ENCODE results near the gene GPR37L1.

The GPR37L1 gene

DNA sequence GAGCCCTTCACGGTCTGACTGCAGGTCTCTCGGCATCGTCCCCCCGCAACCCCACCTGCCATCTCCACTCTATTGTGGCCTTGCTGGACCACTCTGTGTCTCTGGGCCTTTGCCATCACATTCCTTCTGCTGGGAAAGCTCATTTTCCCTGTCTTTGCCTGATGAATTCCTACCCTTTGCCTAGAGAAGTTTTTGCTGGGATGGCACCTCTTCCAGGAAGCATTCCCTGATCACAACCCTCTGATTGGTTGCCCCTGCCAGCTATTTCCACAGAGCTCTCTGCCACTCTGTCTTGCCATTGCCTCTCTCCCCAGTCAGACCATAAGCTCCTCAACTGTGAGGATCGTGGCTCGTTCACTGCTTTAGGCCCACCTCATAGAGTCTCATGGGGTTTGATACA lies 28.9 kb upstream of the GPR37L1 start:
- Histone ChIP-seq H3K36me3 (replicated peaks; ENCODE audit: insufficient read depth, low read length) (no peaks in the 10 kb centered on the region), H3K27ac (ENCODE audit: low read length) (no peak overlapping the region), H3K4me3 (ENCODE audit: low read length) (no peak overlapping the region), H3K9me2 (replicated peaks; ENCODE audit: insufficient read depth, low read length) (no peaks in the 10 kb centered on the region), H4K20me1 (ENCODE audit: insufficient read depth, low read length) (no peaks in the 10 kb centered on the region), H3K27me3 (replicated peaks; ENCODE audit: insufficient read depth, low read length) (no peaks in the 10 kb centered on the region), H3F3A (ENCODE audit: insufficient read depth, low read length) (no peaks in the 10 kb centered on the region), H3K9ac (ENCODE audit: low read length) (no peak overlapping the region), H2AFZ (ENCODE audit: low read length) (no peak overlapping the region), H3K4me2 (ENCODE audit: low read depth, low read length) (no peak overlapping the region), H3K79me2 (ENCODE audit: low read length) (no peaks in the 10 kb centered on the region), H3K9me3 (replicated peaks; ENCODE audit: insufficient read depth, low read length) (no peaks in the 10 kb centered on the region), H3K4me1 (ENCODE audit: low read length) (no peaks in the 10 kb centered on the region)
- DNase-seq: no peak
- TF ChIP-seq EZH2 (optimal IDR thresholded peaks at IDR 0.05; ENCODE audit: low read depth, low read length) (no peak), EZH2phosphoT487 (IDR thresholded peaks at IDR 0.05; ENCODE audit: low read length) (no peak)
- TF ChIP-seq, protein P1, sequence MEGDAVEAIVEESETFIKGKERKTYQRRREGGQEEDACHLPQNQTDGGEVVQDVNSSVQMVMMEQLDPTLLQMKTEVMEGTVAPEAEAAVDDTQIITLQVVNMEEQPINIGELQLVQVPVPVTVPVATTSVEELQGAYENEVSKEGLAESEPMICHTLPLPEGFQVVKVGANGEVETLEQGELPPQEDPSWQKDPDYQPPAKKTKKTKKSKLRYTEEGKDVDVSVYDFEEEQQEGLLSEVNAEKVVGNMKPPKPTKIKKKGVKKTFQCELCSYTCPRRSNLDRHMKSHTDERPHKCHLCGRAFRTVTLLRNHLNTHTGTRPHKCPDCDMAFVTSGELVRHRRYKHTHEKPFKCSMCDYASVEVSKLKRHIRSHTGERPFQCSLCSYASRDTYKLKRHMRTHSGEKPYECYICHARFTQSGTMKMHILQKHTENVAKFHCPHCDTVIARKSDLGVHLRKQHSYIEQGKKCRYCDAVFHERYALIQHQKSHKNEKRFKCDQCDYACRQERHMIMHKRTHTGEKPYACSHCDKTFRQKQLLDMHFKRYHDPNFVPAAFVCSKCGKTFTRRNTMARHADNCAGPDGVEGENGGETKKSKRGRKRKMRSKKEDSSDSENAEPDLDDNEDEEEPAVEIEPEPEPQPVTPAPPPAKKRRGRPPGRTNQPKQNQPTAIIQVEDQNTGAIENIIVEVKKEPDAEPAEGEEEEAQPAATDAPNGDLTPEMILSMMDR (IDR thresholded peaks at IDR 0.05; ENCODE audit: low read length): no peak

DNA sequence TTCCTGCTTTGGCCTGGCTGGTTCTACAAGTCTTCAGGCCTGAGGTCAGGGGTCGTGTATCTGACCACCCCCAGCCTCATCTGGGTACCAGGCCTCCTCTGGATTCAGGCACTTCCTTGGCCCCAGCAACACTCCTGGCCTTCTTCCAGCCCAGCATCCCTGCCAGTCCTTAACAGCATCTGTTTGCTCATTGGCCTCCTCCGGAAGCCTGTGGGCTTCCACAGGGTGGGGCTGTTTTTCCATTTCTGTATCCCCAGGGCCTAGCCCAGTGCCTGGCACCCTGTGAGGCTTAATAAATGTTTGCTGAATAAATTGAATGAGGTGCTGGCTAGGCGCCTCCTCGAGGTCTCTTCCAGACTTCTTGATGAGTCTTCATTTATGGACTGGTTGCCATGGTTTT lies 21.5 kb upstream of the GPR37L1 start:
- Histone ChIP-seq H3K4me2 (ENCODE audit: low read depth, low read length) (no peak overlapping the region), H3K79me2 (ENCODE audit: low read length) (no peaks in the 10 kb centered on the region), H3F3A (ENCODE audit: insufficient read depth, low read length) (no peaks in the 10 kb centered on the region), H2AFZ (ENCODE audit: low read length) (no peak overlapping the region), H3K9me3 (replicated peaks; ENCODE audit: insufficient read depth, low read length) (no peaks in the 10 kb centered on the region), H3K9ac (ENCODE audit: low read length) (no peak overlapping the region), H3K36me3 (replicated peaks; ENCODE audit: insufficient read depth, low read length) (no peaks in the 10 kb centered on the region), H3K27me3 (replicated peaks; ENCODE audit: insufficient read depth, low read length) (no peaks in the 10 kb centered on the region), H3K4me1 (ENCODE audit: low read length) (peaks cover 6% of the 10 kb centered on the region), H3K27ac (ENCODE audit: low read length) (no peak overlapping the region), H3K9me2 (replicated peaks; ENCODE audit: insufficient read depth, low read length) (no peaks in the 10 kb centered on the region), H4K20me1 (ENCODE audit: insufficient read depth, low read length) (no peaks in the 10 kb centered on the region), H3K4me3 (ENCODE audit: low read length) (no peak overlapping the region)
- DNase-seq: no peak
- TF ChIP-seq, protein P1 (IDR thresholded peaks at IDR 0.05; ENCODE audit: low read length): no peak
- TF ChIP-seq EZH2 (optimal IDR thresholded peaks at IDR 0.05; ENCODE audit: low read depth, low read length) (no peak), EZH2phosphoT487 (IDR thresholded peaks at IDR 0.05; ENCODE audit: low read length) (no peak)

GRCh38 chr1:202104073-202104472 lies 18.6 kb upstream of the GPR37L1 start:
- DNase-seq: no peak
- no peak overlapping the region for H2AFZ ChIP-seq (ENCODE audit: low read length)
- no peak for TF ChIP-seq EZH2 (optimal IDR thresholded peaks at IDR 0.05; ENCODE audit: low read depth, low read length)
- no peak for TF ChIP-seq EZH2phosphoT487 (IDR thresholded peaks at IDR 0.05; ENCODE audit: low read length)
- TF ChIP-seq, protein P1 (IDR thresholded peaks at IDR 0.05; ENCODE audit: low read length): no peak
- no peak overlapping the region for H3K27ac ChIP-seq (ENCODE audit: low read length)
- H3K27me3 ChIP-seq (replicated peaks; ENCODE audit: insufficient read depth, low read length): no peaks in the 10 kb centered on the region
- H3K9ac ChIP-seq (ENCODE audit: low read length): no peak overlapping the region
- H3K4me3 ChIP-seq (ENCODE audit: low read length): no peak overlapping the region
- no peaks in the 10 kb centered on the region for H3F3A ChIP-seq (ENCODE audit: insufficient read depth, low read length)
- H3K9me2 ChIP-seq (replicated peaks; ENCODE audit: insufficient read depth, low read length): no peaks in the 10 kb centered on the region
- no peaks in the 10 kb centered on the region for H3K9me3 ChIP-seq (replicated peaks; ENCODE audit: insufficient read depth, low read length)
- H3K4me1 ChIP-seq (ENCODE audit: low read length): peaks cover 29% of the 10 kb centered on the region
- no peaks in the 10 kb centered on the region for H3K79me2 ChIP-seq (ENCODE audit: low read length)
- no peak overlapping the region for H3K4me2 ChIP-seq (ENCODE audit: low read depth, low read length)
- no peaks in the 10 kb centered on the region for H4K20me1 ChIP-seq (ENCODE audit: insufficient read depth, low read length)
- H3K36me3 ChIP-seq (replicated peaks; ENCODE audit: insufficient read depth, low read length): no peaks in the 10 kb centered on the region
